ENCODE results near the gene IPO4. TPM values are rescaled to one million over a fixed set of nuclear protein-coding genes. Genes with fewer than 3 reads are reported as not detected.

The IPO4 gene
- total and polyA plus RNA-seq, 12 donors: 19.1 to 84.9 (median 42.8) TPM

GRCh38 chr14:24236689-24237462, 48.3 kb upstream of the IPO4 start:
- H3K4me1 ChIP-seq (replicated peaks in 1 of 2): peaks cover 40 to 68% of the 10 kb centered on the region in 2 donors
- WGBS, 4 donors: 94 to 100% (median 96%) methylated on average over 6 of the region's 6 CpGs
- no peak for TF ChIP-seq CTCF (IDR thresholded peaks at IDR 0.05)
- H3K9me3 ChIP-seq (replicated peaks in 1 of 3): no peaks in the 10 kb centered on the region
- intact Hi-C loops (cut with DNase I): loop anchor here in 1 of 2 donors (5.0 kb wide), 1 partner anchor 205 kb away; the partner anchor contains the start of gene SDR39U1
- H3K4me3 ChIP-seq: no peak overlapping the region
- H3K27ac ChIP-seq: peak overlapping the region in 2 of 5 donors; percentile 28 to 77
- DNase-seq: peak in 2 of 7 donors; percentile 10 to 47
- H3K36me3 ChIP-seq (replicated peaks in 1 of 2): peaks cover 0 to 64% of the 10 kb centered on the region in 2 donors
- H3K27me3 ChIP-seq: no peaks in the 10 kb centered on the region

- H3K4me3 ChIP-seq: no peak overlapping the region
- WGBS, 4 donors: 86 to 92% (median 89%) methylated on average over 5 of the region's 5 CpGs
- H3K36me3 ChIP-seq (replicated peaks in 1 of 2): peaks cover 0 to 64% of the 10 kb centered on the region in 2 donors
- DNase-seq: peak in 2 of 7 donors; percentile 10 to 36
- no peaks in the 10 kb centered on the region for H3K27me3 ChIP-seq
- peaks cover 41 to 66% of the 10 kb centered on the region in 2 donors for H3K4me1 ChIP-seq (replicated peaks in 1 of 2)
- TF ChIP-seq CTCF (IDR thresholded peaks at IDR 0.05) (no peak), POLR2A (IDR thresholded peaks at IDR 0.05) (no peak)
- intact Hi-C loops (cut with DNase I): loop anchor here in 1 of 2 donors (5.0 kb wide), 1 partner anchor 206 kb away; the partner anchor contains the start of gene SDR39U1
- H3K9me3 ChIP-seq (replicated peaks in 1 of 3): no peaks in the 10 kb centered on the region
- peak overlapping the region in 2 of 5 donors; percentile 77 to 93 for H3K27ac ChIP-seq
These were observed 47.4 kb upstream of the IPO4 start for GRCh38 chr14:24235804-24236688.

GRCh38 chr14:24234095-24235005, 45.7 kb upstream of the IPO4 start:
- Histone ChIP-seq H3K4me1 (replicated peaks in 1 of 2) (peaks cover 29 to 54% of the 10 kb centered on the region in 2 donors), H3K27ac (peak overlapping the region in 4 of 5 donors; percentile 27 to 93 (median 63))

More at GRCh38 chr14:24234095-24235005, 45.7 kb upstream of the IPO4 start:
- H3K36me3 ChIP-seq (replicated peaks in 1 of 2): peaks cover 0 to 47% of the 10 kb centered on the region in 2 donors
- TF ChIP-seq POLR2A (IDR thresholded peaks at IDR 0.05): peak in 1 of 2 donors; percentile 23
- TF ChIP-seq CTCF (IDR thresholded peaks at IDR 0.05): no peak
- intact Hi-C loops (cut with DNase I): loop anchor here in 1 of 2 donors (5.0 kb wide), 1 partner anchor 208 kb away; the partner anchor contains the start of gene SDR39U1
- WGBS, 4 donors: 74 to 78% (median 77%) methylated on average over 3 of the region's 3 CpGs
- no peaks in the 10 kb centered on the region for H3K27me3 ChIP-seq
- no peaks in the 10 kb centered on the region for H3K9me3 ChIP-seq (replicated peaks in 1 of 3)
- peak overlapping the region in 1 of 4 donors; percentile 2 for H3K4me3 ChIP-seq
- peak in 2 of 7 donors; percentile 7 to 14 for DNase-seq
